ENCODE results near the gene NUDT19.
"Not testable (repeated sequence)": the region's sequence is repeated elsewhere in the genome, so short reads cannot be mapped to it uniquely, and the experiment has no call there.

DNA sequence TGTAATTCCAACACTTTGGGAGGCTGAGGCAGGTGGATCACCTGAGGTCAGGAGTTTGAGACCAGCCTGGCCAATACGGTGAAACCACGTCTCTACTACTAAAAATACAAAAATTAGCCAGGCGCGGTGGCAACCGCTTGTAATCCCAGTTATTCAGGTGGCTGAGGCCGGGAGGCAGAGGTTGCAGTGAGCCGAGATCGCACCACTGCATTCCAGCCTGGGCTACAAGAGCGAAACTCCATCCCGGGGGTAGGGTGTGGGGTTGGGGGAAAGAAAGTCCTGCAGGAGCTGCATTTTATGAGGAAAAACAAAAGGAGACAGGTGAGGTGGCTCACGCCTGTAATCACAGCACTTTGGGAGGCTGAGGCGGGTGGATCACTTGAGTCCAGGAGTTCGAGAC, 39.3 kb upstream of the NUDT19 start:
- TF ChIP-seq, protein P1, sequence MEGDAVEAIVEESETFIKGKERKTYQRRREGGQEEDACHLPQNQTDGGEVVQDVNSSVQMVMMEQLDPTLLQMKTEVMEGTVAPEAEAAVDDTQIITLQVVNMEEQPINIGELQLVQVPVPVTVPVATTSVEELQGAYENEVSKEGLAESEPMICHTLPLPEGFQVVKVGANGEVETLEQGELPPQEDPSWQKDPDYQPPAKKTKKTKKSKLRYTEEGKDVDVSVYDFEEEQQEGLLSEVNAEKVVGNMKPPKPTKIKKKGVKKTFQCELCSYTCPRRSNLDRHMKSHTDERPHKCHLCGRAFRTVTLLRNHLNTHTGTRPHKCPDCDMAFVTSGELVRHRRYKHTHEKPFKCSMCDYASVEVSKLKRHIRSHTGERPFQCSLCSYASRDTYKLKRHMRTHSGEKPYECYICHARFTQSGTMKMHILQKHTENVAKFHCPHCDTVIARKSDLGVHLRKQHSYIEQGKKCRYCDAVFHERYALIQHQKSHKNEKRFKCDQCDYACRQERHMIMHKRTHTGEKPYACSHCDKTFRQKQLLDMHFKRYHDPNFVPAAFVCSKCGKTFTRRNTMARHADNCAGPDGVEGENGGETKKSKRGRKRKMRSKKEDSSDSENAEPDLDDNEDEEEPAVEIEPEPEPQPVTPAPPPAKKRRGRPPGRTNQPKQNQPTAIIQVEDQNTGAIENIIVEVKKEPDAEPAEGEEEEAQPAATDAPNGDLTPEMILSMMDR (conservative IDR thresholded peaks at IDR 0.05), result not testable (repeated sequence)
- not testable (repeated sequence) for TF ChIP-seq ZFX (IDR thresholded peaks at IDR 0.05)
